ENCODE results near the gene LPP. TPM values are rescaled to one million over a fixed set of nuclear protein-coding genes. Genes with fewer than 3 reads are reported as not detected.

LPP gene
- total RNA-seq, 1 donor: 77.4 TPM

GRCh38 chr3:188518835-188519452 is 365.0 kb downstream of the LPP start:
- Histone ChIP-seq H3K27ac (ENCODE audit: low read depth, low read length) (no peak overlapping the region), H3K4me2 (ENCODE audit: insufficient read depth, low read length) (no peak overlapping the region), H3K27me3 (ENCODE audit: insufficient read depth, low read length) (no peaks in the 10 kb centered on the region), H3K9me3 (ENCODE audit: low read depth, low read length) (no peaks in the 10 kb centered on the region), H4K20me1 (ENCODE audit: insufficient read depth, low read length) (no peaks in the 10 kb centered on the region), H2AFZ (ENCODE audit: low read length) (no peak overlapping the region), H3K4me1 (ENCODE audit: insufficient read depth, low read length) (peaks cover 7% of the 10 kb centered on the region), H3K79me2 (ENCODE audit: insufficient read depth, low read length) (peaks cover 37% of the 10 kb centered on the region), H3K4me3 (ENCODE audit: insufficient read depth, low read length) (no peak overlapping the region), H3K36me3 (ENCODE audit: insufficient read depth, low read length) (no peaks in the 10 kb centered on the region)
- no peak for TF ChIP-seq CTCF (IDR thresholded peaks at IDR 0.05; ENCODE audit: extremely low read depth, low read depth, low read length)
- no peak for DNase-seq (ENCODE audit: insufficient read length, low spot score, missing footprints)

- DNase-seq (ENCODE audit: insufficient read length, low spot score, missing footprints): no peak
- H2AFZ ChIP-seq (ENCODE audit: low read length): no peak overlapping the region
- no peaks in the 10 kb centered on the region for H3K9me3 ChIP-seq (ENCODE audit: low read depth, low read length)
- no peaks in the 10 kb centered on the region for H3K27me3 ChIP-seq (ENCODE audit: insufficient read depth, low read length)
- H3K27ac ChIP-seq (ENCODE audit: low read depth, low read length): no peak overlapping the region
- H3K4me2 ChIP-seq (ENCODE audit: insufficient read depth, low read length): no peak overlapping the region
- no peak for TF ChIP-seq CTCF (IDR thresholded peaks at IDR 0.05; ENCODE audit: extremely low read depth, low read depth, low read length)
- peaks cover 7% of the 10 kb centered on the region for H3K4me1 ChIP-seq (ENCODE audit: insufficient read depth, low read length)
- H4K20me1 ChIP-seq (ENCODE audit: insufficient read depth, low read length): no peaks in the 10 kb centered on the region
- peaks cover 4% of the 10 kb centered on the region for H3K36me3 ChIP-seq (ENCODE audit: insufficient read depth, low read length)
- no peak overlapping the region for H3K4me3 ChIP-seq (ENCODE audit: insufficient read depth, low read length)
- peaks cover 26% of the 10 kb centered on the region for H3K79me2 ChIP-seq (ENCODE audit: insufficient read depth, low read length)
Observed at GRCh38 chr3:188520466-188520865, 366.5 kb downstream of the LPP start.

- TF ChIP-seq CTCF (IDR thresholded peaks at IDR 0.05; ENCODE audit: extremely low read depth, low read depth, low read length): no peak
- Histone ChIP-seq H2AFZ (ENCODE audit: low read length) (no peak overlapping the region), H3K79me2 (ENCODE audit: insufficient read depth, low read length) (peaks cover 18% of the 10 kb centered on the region), H3K4me2 (ENCODE audit: insufficient read depth, low read length) (no peak overlapping the region), H3K4me3 (ENCODE audit: insufficient read depth, low read length) (no peak overlapping the region), H3K4me1 (ENCODE audit: insufficient read depth, low read length) (peaks cover 7% of the 10 kb centered on the region), H4K20me1 (ENCODE audit: insufficient read depth, low read length) (no peaks in the 10 kb centered on the region), H3K9me3 (ENCODE audit: low read depth, low read length) (no peaks in the 10 kb centered on the region), H3K27me3 (ENCODE audit: insufficient read depth, low read length) (no peaks in the 10 kb centered on the region), H3K36me3 (ENCODE audit: insufficient read depth, low read length) (peaks cover 4% of the 10 kb centered on the region), H3K27ac (ENCODE audit: low read depth, low read length) (no peak overlapping the region)
- no peak for DNase-seq (ENCODE audit: insufficient read length, low spot score, missing footprints)
Observed at GRCh38 chr3:188522115-188522514, 368.2 kb downstream of the LPP start.

- no peak overlapping the region for H3K27ac ChIP-seq (ENCODE audit: low read depth, low read length)
- H3K27me3 ChIP-seq (ENCODE audit: insufficient read depth, low read length): no peaks in the 10 kb centered on the region
- no peaks in the 10 kb centered on the region for H3K9me3 ChIP-seq (ENCODE audit: low read depth, low read length)
- H2AFZ ChIP-seq (ENCODE audit: low read length): no peak overlapping the region
- H4K20me1 ChIP-seq (ENCODE audit: insufficient read depth, low read length): no peaks in the 10 kb centered on the region
- peaks cover 16% of the 10 kb centered on the region for H3K79me2 ChIP-seq (ENCODE audit: insufficient read depth, low read length)
- no peak overlapping the region for H3K4me3 ChIP-seq (ENCODE audit: insufficient read depth, low read length)
- H3K36me3 ChIP-seq (ENCODE audit: insufficient read depth, low read length): peaks cover 4% of the 10 kb centered on the region
- no peak for TF ChIP-seq CTCF (IDR thresholded peaks at IDR 0.05; ENCODE audit: extremely low read depth, low read depth, low read length)
- DNase-seq (ENCODE audit: insufficient read length, low spot score, missing footprints): no peak
- H3K4me2 ChIP-seq (ENCODE audit: insufficient read depth, low read length): no peak overlapping the region
- peaks cover 7% of the 10 kb centered on the region for H3K4me1 ChIP-seq (ENCODE audit: insufficient read depth, low read length)
Observed at GRCh38 chr3:188523291-188523690, 369.3 kb downstream of the LPP start.
